ENCODE data around the gene PF4V1.

GRCh38 chr4:73870260-73870659 is 17.2 kb downstream of the PF4V1 start:
- TF ChIP-seq CTCF (conservative IDR thresholded peaks at IDR 0.05; ENCODE audit: low read length), result no peak
- no peak for TF ChIP-seq EZH2phosphoT487 (IDR thresholded peaks at IDR 0.05; ENCODE audit: borderline replicate concordance)
